HUES6 (cell line): ENCODE measurements around the gene RGS9.
A peak's percentile ranks its signal among the peaks of the same experiment; 100 is the strongest.

Experiments used
- H3K27ac ChIP-seq: 2 replicates; pipeline ENCODE4 v1.7.0; 2013; ENCODE audit warnings: low read depth, mild to moderate bottlenecking, low read length, inconsistent platforms
- H3K27me3 ChIP-seq: 2 replicates; pipeline ENCODE4 v1.6.1; 2013; ENCODE audit warnings: low read length; ENCODE audit not compliant: control insufficient read depth, insufficient read depth
- H3K36me3 ChIP-seq: 2 replicates; pipeline ENCODE4 v1.6.1; 2013; ENCODE audit warnings: low read length; ENCODE audit not compliant: control insufficient read depth, insufficient read depth
- H3K4me1 ChIP-seq: 2 replicates; pipeline ENCODE4 v1.6.1; 2013; ENCODE audit warnings: low read length; ENCODE audit not compliant: control insufficient read depth, insufficient read depth
- H3K4me3 ChIP-seq: 2 replicates; pipeline ENCODE4 v1.5.1; 2013; ENCODE audit warnings: low read depth, low read length
- H3K9ac ChIP-seq: one replicate; pipeline ENCODE4 v1.6.1; 2013; ENCODE audit warnings: mild to moderate bottlenecking, low read length
- H3K9me3 ChIP-seq: 2 replicates; pipeline ENCODE4 v1.6.1; 2013; ENCODE audit warnings: low read depth, low read length; ENCODE audit not compliant: control insufficient read depth, insufficient read depth

The RGS9 gene

DNA sequence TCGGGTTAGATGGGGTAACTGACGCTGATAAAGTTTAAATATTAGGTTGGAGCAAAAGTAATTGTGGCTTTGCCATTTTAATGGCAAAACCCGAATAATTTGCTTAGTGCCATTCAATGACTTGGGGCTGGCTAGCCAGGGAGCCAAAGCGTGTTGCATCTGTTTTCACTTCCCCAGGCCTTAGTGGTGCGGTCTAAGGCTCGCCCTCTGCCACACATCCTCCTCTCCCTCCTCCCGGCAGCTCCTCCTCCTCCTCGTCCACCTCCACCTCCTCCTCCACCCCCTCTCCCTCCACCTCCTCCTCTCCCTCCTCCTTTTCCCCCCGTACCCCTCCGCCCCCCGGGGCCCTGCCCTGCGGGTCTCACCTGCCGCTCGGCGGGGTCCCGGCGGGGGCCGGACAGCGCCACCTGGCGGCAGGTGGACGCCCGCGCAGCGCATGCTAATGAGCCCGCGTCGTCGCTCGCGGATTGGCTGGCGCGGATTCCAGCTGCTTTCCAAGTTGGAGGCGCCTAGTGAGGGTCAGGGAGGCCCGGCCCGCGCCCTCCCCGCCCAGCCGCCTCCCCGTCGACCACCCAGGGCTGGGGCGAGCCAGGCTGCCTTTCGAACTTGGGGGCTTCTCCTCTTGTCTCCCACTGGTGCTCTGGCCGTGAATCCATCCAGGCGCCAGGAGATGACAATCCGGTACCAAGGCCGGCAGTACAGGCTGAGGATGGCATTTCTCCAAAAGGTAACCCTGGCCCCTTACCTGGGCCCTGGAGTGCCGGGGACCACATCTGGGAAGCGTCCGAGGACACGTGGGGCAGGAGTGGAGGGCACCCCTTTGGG lies 36.6 kb upstream of the RGS9 start:
- Histone ChIP-seq H3K9me3 (no peaks in the 10 kb centered on the region), H3K4me1 (peaks cover 11% of the 10 kb centered on the region), H3K27ac (no peak overlapping the region), H3K4me3 (peak overlapping the region; percentile 69), H3K36me3 (no peaks in the 10 kb centered on the region), H3K27me3 (no peaks in the 10 kb centered on the region), H3K9ac (peak overlapping the region; percentile 41)

- no peak overlapping the region for H3K9ac ChIP-seq
- H3K36me3 ChIP-seq: no peaks in the 10 kb centered on the region
- H3K4me1 ChIP-seq: peaks cover 11% of the 10 kb centered on the region
- no peaks in the 10 kb centered on the region for H3K9me3 ChIP-seq
- H3K27ac ChIP-seq: no peak overlapping the region
- no peaks in the 10 kb centered on the region for H3K27me3 ChIP-seq
- H3K4me3 ChIP-seq: peak overlapping the region; percentile 69
Observed at GRCh38 chr17:65101371-65101770, 35.8 kb upstream of the RGS9 start.

- Histone ChIP-seq H3K27ac (no peak overlapping the region), H3K27me3 (no peaks in the 10 kb centered on the region), H3K36me3 (no peaks in the 10 kb centered on the region), H3K9me3 (no peaks in the 10 kb centered on the region), H3K4me3 (no peak overlapping the region), H3K9ac (no peak overlapping the region), H3K4me1 (peaks cover 11% of the 10 kb centered on the region)
Observed at GRCh38 chr17:65102235-65102634, 34.9 kb upstream of the RGS9 start.

GRCh38 chr17:65102788-65103187 lies 34.4 kb upstream of the RGS9 start:
- H3K4me3 ChIP-seq: no peak overlapping the region
- no peaks in the 10 kb centered on the region for H3K36me3 ChIP-seq
- H3K27me3 ChIP-seq: no peaks in the 10 kb centered on the region
- no peak overlapping the region for H3K27ac ChIP-seq
- H3K9me3 ChIP-seq: no peaks in the 10 kb centered on the region
- no peak overlapping the region for H3K9ac ChIP-seq
- H3K4me1 ChIP-seq: peaks cover 11% of the 10 kb centered on the region

DNA sequence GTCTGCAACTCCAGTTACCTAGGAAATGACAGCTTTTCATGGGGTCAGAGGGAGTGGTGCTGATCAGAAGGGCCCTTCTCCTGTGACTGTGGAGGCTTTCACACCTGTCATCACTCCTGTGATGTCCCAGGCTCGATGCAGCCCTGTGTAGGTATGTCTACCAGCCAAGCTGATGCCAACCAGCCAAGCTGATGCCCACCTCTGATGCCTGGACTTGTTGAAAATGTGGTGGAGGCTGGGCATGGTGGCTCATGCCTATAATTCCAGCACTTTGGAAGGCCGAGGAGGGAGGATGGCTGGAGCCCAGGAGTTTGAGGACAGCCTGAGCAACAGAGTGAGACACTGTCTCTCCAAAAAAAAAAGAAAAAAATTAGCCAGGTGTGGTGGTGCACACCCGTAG lies 33.7 kb upstream of the RGS9 start:
- Histone ChIP-seq H3K9me3 (no peaks in the 10 kb centered on the region), H3K4me1 (peaks cover 11% of the 10 kb centered on the region), H3K9ac (no peak overlapping the region), H3K27me3 (no peaks in the 10 kb centered on the region), H3K27ac (no peak overlapping the region), H3K36me3 (no peaks in the 10 kb centered on the region), H3K4me3 (no peak overlapping the region)

DNA sequence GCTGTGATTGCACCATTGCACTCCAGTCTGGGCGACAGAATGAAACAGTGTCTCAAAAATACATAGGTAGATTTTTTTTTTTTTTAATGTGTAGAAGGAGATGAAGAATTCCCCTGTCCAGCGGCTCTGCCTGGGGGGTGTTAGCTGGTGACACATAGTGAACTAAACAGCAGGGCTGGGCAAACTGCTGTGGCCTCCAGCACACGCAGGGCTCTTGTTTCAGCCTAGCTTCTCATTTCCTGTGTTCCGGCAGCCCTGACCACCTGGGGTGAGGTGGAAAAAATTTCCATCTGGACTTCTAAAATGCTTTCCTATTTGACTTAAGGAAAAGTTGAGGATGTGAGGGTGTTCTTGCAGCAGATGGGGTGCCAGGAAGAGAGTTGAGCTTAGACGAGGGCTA lies 33.3 kb upstream of the RGS9 start:
- Histone ChIP-seq H3K9me3 (no peaks in the 10 kb centered on the region), H3K4me1 (peaks cover 11% of the 10 kb centered on the region), H3K9ac (no peak overlapping the region), H3K4me3 (no peak overlapping the region), H3K27me3 (no peaks in the 10 kb centered on the region), H3K36me3 (no peaks in the 10 kb centered on the region), H3K27ac (no peak overlapping the region)

GRCh38 chr17:65104541-65104940 lies 32.6 kb upstream of the RGS9 start:
- H3K9ac ChIP-seq: no peak overlapping the region
- H3K27ac ChIP-seq: no peak overlapping the region
- H3K36me3 ChIP-seq: no peaks in the 10 kb centered on the region
- no peak overlapping the region for H3K4me3 ChIP-seq
- no peaks in the 10 kb centered on the region for H3K9me3 ChIP-seq
- H3K27me3 ChIP-seq: no peaks in the 10 kb centered on the region
- H3K4me1 ChIP-seq: peaks cover 11% of the 10 kb centered on the region

GRCh38 chr17:65104973-65105372 lies 32.2 kb upstream of the RGS9 start:
- Histone ChIP-seq H3K27ac (no peak overlapping the region), H3K36me3 (no peaks in the 10 kb centered on the region), H3K9me3 (no peaks in the 10 kb centered on the region), H3K9ac (no peak overlapping the region), H3K4me1 (peaks cover 9% of the 10 kb centered on the region), H3K27me3 (no peaks in the 10 kb centered on the region), H3K4me3 (no peak overlapping the region)

- no peak overlapping the region for H3K27ac ChIP-seq
- H3K27me3 ChIP-seq: no peaks in the 10 kb centered on the region
- no peaks in the 10 kb centered on the region for H3K9me3 ChIP-seq
- no peaks in the 10 kb centered on the region for H3K36me3 ChIP-seq
- no peak overlapping the region for H3K4me3 ChIP-seq
- H3K9ac ChIP-seq: no peak overlapping the region
- H3K4me1 ChIP-seq: no peaks in the 10 kb centered on the region
Observed at GRCh38 chr17:65108152-65108551, 29.0 kb upstream of the RGS9 start.

DNA sequence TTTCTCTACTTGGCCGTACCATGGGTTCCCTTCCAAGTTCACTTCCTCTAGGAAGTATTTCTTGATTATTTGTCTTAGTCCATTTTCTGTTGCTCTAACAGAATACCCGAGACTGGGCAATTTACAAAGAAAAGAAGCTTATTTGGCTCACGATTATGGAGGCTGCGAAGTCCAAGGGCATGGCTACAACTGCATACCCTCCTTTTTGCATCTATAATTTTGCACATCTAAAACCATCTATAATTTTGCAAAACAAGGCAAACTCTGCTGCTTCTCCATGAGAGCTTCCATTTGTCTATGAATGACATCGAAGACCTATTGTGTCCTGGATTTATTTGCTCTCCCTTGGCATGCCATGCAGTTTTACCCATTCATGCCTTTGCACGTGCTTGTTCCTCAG lies 27.6 kb upstream of the RGS9 start:
- H3K36me3 ChIP-seq: no peaks in the 10 kb centered on the region
- H3K27me3 ChIP-seq: no peaks in the 10 kb centered on the region
- H3K4me3 ChIP-seq: no peak overlapping the region
- no peaks in the 10 kb centered on the region for H3K4me1 ChIP-seq
- H3K27ac ChIP-seq: no peak overlapping the region
- H3K9ac ChIP-seq: no peak overlapping the region
- H3K9me3 ChIP-seq: no peaks in the 10 kb centered on the region

DNA sequence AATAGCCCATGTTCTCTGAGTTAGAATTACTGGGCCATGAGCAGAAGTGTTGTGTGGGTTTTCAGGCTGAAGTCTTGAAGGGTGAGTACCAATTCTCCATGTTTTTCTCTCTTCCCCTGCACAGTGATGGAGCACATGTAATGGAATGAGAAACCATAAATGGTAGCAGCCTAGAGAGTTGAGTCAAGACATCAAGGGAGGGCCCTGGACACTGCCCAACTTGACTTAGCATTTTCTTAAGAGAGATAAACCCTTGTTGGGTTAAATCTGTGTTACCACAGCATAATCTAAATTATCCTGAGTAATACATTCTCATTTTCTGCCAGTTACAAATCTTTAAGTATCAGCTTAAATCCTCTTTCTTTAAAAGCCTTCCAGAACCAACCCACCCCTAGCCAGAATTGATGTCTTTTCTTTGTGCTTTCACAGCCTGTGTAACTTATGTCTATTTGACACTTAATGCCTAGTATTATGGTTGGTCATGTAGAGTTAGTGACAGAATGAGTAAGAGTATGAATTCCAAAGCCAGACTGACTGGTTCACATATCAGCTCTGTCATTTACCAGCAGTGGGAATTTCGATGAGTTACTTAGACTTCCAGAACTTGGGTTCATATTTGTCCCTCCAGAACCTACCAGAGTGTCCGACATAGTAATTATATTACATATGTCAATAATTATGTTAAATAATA lies 27.0 kb upstream of the RGS9 start:
- H3K9ac ChIP-seq: no peak overlapping the region
- no peak overlapping the region for H3K27ac ChIP-seq
- no peaks in the 10 kb centered on the region for H3K27me3 ChIP-seq
- no peaks in the 10 kb centered on the region for H3K4me1 ChIP-seq
- H3K4me3 ChIP-seq: no peak overlapping the region
- no peaks in the 10 kb centered on the region for H3K9me3 ChIP-seq
- no peaks in the 10 kb centered on the region for H3K36me3 ChIP-seq
